ENCODE data around the gene AGT.
A peak's percentile ranks its signal among the peaks of the same experiment; 100 is the strongest.

The AGT gene

DNA sequence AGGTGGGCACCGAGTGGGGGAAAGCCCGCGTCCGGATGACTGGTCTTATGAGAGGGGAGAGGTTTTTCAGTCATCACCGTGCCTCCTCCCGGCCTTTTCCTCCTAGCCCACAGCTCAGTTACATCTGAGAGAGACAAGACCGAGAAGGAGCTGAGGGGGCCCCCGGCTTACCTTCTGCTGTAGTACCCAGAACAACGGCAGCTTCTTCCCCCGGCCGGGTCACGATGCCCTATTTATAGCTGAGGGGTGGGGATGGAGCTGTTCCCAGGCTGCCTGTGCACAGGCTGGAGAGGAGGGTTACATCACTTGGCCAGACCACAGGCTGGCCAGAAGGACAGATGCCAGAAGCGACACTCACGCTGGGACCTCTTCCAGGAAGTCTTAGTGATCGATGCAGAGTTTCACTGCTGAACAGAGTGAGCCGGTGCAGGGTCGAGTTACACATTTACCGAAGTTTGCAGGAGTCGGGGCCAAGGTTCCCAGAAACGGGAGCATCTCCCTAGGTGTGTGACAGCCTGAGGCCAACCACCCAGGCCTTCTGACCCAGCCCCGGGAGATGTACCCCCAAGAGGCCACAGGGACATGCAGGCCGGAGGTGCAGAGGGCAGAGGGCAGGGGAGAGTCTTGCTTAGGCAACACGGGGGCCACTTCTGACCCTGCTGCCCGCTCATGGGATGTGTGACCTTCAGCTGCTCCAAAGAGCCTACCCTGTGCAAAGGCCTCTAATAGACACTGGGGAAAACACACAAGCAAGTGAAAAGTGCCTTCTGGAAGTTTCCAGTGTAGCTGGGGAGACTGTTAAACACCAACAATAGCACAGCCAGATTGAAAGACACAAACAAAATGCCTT lies at the start of gene AGT:
AGT (minus strand) TSS at position 208 of the 850 bp plus-strand sequence. CDS start 3,299 bp downstream, outside the sequence.
- no peak for DNase-seq

DNA sequence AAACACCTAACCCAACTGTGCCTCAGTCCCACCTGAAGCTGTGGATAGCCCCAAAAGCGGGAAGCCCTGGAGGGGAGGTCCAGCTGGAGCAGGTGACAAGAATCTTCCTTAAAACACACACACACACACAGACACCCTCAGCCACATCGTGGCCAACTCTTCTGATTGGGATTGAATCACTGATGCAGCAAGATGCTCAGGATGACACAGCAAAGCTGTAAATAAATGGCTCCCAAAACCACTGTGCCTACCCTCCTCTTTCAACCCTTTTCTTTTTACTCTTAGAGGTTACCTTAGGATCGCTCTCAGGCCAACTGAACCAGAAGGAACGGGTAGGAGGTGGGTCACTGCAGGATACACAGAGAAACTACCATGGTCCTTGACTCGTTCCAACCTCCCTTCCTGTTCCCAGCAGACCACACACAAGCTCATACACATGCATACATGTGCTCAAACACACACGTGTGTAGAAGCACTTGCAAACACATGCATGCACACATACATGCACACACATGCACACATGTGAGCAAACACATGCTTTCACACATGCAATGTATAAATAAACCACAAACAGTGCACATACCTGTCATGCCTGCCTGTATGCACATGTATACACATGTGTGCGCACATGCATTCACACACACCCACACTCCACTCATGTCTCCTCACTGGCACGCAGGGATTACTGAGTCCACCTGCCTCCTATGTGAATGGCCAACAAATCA lies 47.7 kb upstream of the AGT start:
- no peak for DNase-seq

DNA sequence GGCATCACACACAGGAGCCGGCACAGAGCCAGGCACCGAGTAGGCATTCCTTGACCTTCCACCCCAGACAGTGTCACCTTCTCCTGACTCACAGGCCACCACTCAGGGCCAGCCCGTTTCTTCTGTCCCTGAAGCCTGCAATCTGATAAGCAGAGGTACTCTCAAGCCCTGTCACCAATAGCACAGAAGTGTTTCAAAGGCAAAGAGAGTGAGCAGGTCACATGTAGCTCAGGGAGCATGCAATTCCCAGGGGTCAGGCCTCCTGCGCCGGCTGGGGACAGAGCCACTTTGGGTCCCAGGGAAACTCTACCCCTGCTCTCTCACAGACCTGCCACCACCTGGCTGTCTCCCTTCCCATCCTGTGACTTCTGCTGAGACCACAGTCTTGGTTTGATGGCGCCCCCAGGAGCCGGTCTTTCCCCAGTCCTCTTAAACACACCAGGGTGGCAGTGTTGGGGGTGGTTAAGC lies 46.5 kb upstream of the AGT start:
- DNase-seq, result no peak

DNA sequence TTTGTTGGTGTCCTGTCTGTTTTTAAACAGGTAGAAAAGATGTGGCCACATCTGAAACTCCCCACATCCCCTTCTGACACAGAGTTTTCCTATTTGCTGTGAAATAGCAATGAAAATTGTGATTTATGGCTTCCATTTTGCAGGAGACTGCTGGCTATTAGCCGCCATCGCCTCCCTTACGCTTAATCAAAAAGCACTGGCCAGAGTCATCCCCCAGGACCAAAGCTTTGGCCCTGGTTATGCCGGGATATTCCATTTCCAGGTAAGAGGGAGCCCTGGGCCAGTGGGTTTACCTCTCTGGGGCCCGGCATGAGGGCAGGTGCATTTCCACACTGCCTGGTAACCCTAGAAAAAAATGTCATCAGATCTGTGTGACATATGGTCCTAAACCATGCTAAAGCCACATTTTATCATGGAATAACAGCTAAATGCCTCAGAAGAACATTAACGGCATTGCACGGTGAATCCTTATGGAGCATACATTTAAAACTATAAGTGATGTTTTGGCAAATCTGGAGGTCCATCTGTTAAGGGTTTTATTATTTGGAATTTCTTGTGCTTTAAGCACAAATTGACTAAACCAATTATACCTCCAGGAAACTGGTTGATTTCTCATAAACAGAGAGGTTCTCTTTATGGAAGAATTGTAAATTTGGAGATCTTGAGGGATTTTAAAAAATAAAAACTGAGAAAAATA lies 45.6 kb upstream of the AGT start:
- no peak for DNase-seq

DNA sequence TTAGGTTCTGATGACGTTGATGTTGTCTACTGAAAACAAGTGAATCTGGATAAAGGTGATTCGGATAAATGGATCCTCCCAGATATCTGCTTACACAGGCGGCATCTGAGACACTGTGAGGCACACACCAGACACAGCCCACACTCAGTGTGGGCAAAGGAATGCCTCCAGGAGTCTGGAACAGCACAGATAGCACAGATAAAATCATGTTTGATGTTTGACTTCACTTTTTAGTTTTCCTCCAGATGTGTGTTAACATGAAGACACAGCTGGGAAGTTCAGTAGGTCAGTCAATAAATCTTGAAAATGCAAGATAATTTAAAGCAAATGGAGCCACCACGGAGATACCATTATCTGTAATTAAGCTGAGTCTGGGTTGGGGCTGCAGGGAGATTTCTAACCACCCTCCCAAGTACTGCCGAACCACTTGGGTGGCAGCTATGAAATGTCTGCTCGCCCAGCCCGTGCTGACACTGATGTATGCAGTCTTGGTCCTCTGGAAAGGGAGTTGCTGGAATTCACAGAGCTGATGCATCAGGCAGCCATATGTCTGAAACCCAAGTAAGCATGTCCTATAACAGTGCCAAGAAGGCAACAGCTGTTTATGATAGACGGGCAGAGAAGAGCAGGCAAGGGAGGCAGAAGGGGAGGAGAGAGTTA lies 44.9 kb upstream of the AGT start:
- no peak for DNase-seq

DNA sequence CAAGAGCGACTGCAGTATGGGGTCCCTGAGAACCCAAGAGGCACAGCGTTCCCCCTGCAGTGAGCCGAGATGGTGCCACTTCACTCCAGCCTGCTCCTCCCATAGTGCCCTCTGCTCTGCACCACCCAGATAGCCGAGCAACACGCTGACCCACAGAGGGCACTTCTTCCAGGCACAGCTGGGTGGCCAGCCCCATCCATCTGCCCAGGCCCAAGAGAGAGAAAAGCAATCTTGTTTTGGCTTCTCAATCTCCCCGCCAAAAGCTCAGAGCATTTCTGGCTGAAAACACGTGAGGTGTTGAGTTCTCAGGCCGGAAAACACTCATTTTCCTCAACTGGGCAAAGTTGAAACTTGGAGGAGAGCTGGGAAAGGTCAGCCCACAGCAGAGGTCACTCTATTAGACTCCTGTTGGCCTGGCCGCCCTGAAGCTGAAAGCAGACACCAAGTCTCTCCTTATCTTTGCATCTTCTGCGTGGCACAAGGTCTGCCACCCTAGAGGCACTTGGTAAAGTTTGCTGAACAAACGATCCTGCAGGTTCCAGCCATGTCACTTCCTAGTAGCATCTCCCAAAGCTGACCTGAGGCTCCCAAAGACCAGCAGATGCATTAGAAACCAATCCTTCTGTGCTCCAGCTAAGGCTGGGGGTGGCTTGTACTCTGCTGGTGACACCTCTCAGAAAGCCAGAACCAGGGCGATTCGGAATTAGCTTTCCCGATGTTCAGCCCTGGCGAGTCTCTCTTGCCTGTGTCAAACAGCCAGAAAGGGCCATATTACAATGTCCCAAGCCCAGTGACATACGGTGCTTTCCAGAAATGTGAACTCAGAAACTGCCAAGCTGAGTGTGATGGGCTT lies 44.2 kb upstream of the AGT start:
- DNase-seq, result no peak

DNA sequence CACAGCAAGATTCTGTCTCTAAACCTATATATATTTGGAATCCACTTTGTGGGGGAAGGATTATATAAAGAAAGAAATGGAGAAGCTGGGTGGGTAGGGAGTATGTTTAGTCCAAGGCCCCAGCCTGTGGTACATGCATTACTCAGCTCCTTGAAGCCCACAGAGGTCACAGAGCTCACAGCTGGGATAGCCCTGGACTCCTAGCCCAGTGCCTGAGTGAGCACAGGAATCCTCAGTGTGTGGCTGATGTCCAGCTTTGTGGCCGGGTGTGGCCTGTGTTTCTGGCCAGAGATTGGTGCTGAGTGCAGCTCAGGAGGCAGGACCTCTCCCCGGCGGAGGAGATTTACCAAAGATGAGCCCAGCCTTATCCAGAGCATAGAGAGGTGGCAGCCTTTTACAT lies 40.9 kb upstream of the AGT start:
- no peak for DNase-seq

DNA sequence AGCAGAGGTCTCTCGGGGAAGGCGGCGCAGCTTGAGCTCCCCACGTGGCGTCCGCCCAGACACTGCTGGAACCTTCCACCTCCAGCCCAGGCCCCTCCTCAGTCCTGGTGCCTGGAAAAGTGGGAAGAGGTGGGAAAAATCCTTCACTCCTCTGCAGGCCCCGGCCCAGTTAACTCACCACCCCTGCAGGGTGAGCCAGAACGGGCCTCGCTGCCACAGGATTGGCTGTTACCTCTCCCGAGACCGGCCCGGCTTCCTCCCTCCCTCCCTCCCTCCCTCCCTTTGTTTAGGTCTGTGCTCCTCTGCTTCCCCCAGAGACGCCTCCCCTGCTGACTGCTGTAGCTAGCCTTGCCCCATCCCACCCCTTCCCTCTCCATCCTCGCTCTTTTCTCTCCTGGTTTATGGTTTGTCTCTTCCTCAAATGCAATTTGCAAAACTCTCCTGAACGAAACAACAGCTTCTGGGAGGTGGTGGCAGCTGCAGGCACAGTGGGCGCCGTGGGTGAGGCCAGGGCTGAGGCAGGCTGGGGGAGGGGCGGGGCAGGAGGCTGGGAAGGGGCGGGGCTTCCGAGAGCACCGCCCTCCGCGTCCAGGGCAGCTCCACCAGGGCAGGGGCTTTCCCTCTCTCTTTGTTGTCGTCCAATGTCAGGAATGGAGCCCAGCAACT lies 39.8 kb upstream of the AGT start:
- DNase-seq, result peak; percentile 73

DNA sequence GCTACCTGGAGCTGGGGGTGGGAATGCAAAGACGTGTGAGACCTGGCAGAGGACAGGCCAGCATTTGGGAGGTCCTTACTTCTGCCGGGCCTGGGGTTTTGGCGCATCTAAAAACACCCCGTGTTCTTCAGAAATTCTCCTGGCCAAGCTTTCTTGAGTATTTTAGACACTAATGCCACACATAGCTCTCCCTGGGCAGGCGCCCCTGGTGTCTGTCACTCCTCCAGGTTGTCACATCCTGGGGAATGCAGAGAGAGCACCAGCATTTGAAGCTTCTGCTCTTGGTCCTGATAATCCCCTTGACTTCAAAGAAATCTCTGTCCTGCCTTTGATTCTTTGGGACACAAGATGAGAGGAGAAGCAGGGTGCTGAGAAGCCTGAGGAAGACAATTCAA lies 39.3 kb upstream of the AGT start:
- no peak for DNase-seq

DNA sequence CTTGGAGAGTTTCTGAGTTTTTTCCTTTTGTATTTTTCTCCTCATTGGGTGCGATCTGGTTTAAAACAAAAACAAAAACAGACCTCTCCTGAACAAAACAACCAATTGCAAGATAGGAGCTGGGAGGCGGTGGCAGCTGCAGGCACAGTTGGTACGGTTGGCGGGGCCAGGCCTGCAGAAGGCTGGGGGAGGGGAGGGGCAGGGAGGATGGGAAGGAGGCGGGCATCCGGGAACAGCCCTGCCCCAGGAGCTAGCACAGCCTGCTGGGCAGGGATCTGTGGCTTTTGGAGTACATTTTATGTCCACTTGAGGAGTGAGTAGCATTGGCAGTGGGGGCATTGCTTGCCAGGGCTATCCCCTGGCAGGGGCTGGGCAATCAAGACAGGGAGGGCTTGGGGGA lies 38.5 kb upstream of the AGT start:
- DNase-seq, result peak; percentile 96

DNA sequence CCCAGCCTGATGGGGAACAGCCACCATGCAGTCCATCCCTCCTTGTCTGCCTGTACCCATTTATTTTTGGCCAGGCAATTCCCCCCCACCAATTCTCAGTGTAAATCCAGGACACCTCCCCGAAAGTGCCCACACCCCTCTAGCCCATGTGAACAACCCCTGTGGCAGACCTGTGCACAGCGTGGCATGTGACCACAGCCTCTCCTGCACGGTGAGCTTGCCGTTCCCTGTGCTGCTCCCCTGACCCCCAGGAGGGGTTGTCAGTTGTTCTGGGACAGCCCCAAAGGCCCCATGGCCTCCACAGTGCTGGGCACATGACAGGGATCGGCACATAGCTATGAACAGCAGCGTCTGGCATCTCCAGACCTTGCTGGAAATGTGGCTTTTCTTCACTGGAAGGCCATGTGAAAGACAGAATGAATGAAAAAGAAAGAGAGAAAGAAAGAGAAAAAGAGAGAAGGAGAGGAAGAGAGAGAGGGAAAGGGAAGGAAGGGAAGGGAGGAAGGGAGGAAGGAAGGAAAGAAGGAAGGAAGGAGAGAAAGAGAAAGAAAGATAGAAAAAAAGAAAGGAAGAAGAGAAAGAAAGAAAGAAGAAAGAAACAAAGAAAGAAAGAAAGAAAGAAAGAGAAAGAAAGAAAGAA lies 37.2 kb upstream of the AGT start:
- DNase-seq, result no peak

DNA sequence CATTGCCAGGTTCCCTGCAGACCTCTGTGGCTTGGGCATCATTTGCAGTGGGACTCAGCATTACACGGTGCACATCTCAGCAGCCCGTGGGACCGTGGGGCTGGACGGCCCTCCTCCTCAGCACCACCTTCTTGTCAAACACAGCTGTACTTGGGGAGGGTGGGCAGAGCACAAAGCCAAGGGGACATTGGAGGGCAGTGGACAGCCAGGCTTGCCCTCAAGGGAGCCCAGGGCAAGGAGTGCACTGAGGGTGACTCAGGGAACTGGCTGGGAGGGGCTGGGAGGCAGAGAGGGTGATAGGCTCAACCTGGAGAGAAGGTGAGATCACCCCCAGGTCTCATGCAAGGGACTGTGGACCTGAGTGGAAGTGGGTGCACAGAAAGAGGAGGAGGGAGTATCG lies 36.7 kb upstream of the AGT start:
- no peak for DNase-seq

DNA sequence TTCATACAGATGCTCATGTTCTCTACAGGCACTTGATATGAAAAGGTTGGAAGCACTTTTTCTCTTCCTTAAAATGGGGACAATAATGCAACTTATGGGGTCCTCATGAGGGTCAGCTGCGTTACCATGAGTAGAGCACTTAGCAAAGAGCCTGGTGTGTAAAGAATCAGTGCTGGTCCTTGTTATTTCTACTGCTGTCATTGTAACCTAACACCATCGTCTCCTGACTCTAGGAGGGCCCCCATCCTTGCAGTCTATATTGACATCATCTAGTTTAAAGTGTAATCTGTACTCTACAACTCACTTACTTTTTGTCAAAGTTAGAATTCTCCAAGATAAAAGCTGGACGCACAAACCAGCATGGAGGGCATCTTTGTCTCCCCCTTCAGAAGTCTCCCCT lies 35.7 kb upstream of the AGT start:
- no peak for DNase-seq

DNA sequence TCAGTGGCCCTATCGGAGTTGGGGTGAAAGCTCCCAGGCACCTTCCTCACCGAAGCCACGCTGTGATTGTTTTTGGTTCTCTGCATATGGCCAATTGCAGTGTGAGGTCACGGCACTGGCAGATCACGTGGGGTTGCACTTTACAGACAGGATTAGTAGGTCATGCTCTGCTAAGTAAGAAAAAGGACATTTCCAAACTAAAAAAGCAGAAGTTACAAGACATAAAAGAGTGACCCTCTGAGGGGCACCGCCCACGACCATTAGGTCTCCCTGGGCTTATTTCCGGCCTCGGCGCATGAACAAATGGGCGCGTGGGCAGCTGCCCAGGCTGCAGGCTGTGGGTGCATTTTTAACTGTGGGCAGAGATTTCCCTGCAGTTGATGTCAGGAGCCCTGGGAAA lies 35.2 kb upstream of the AGT start:
- DNase-seq, result no peak

DNA sequence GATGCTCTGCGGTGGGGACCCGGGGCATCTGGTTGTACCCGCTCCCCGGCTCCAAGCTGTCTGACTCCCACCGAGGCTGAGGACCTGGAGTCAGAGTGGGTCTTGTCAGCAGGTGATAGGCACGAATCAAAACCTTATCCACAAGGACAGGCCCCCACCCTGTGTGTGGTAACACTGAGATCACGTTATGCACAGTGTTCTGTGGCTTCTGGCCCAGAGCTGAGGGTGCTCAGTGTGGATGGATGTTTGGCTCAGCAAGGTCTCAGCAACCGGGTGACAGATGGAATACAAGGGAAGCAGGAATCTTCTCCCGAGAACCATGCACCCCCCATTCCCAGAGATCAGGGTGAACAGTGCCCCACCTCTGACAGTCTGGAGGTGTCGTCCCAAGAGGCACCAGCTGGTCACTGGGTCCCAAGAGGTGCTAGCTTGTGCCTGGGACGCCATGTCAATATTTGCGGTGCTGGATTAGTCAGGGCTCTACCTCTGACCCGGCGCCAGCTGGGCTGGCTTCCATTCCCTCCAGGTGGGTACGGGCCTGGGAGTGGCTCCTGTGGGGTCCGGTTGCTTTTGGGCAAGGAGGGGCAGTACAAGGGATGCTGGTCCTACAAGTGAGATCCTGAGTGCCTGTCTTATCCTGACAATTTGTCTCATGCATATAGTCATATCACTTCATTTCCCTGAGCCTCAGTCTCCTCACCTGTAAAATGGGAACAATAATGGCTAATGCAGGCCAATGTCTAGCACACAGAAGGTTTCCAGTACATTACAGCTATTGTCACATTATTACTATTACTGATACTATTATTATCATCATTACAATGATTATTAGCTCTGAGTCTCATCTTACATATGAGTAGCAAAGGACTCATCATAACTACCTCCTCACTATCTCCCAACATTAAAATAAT lies 34.2 kb upstream of the AGT start:
- DNase-seq, result no peak

DNA sequence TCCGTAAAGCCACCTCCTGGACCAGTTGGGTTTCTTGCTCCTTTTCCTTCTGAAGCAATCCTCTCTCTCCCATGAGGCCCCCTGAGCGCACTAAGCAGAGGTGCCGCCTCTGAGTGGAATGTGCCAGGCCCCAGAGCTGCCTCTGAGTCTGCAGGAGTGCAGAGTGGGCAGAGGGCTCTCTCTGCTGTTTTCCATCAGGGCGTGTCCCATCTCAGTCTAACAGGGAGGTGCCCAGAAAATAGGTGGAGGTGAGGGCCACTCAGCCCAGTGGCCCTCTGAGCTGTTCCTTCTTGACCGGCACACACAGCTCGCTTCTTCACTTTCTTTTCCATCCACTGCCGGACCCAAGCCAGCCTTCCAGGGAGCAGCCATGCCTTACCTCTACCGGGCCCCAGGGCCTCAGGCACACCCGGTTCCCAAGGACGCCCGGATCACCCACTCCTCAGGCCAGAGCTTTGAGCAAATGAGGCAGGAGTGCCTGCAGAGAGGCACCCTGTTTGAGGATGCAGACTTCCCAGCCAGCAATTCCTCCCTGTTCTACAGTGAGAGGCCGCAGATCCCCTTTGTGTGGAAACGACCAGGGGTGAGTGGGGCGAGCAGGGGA lies 33.3 kb upstream of the AGT start, which contains the start of gene CAPN9:
CAPN9 (plus strand) TSS at position 262 of the 604 bp plus-strand sequence; CDS start at position 371, 109 bp downstream.
- DNase-seq, result no peak

DNA sequence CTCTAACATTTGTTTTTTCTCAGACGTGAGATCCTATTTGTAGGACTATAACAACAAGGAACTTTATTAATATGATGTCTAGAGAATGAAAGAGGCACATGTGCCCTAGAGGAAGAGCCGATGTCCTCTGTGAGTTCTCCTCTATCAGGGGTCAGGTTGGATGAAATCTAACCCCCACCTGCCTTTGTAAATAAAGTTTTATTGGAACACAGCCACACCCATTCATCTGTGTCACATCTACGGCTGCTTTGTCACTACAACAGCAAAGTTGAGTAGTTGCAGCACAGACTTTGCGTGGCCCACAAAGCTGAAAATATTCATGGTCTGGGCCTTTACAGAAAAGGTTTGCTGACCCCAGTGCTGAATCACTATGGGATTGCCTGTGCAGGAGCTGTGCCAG lies 32.7 kb upstream of the AGT start:
- DNase-seq, result no peak

DNA sequence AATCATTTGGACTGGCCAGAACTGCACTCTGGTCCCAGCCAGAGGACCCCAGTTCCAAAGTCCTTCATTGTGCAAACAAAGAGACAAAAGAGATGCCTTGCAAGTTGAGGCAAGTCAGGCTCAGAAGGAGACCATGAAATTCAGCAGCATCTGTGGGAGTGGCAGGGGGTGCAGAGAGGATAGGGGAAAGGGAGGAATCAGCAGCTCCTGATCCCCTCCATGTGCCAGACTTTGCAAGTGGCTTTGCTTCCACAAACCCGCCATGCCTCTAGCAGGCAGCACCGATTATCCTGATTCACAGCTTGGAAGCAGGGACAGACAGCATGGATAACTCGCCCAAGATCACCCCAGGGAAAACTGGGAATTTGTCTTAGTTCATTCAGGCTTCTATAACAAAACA lies 31.1 kb upstream of the AGT start:
- peak; percentile 46 for DNase-seq

DNA sequence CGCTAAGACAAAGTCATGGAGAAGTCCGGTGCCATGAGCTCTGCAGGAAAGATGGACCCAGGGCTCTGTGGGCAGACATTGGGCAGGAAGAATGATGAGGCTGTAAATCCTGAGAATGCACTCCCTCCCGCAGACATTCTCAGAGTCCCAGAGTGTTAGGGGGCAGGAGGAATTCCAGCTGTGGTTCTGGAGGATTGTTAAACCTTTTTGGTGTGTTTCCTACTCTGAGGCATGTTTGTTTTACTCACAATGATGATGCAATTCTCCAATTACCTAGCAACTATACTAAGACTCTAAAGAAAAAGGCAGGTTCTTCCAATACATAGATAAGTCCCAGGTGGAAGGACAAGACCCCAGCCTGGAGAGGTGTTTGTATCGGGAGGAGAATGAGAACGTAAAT lies 30.5 kb upstream of the AGT start:
- no peak for DNase-seq

Measured in NCI-H510A (cell line).